ENCODE results near the gene ANGPTL8. TPM values are rescaled to one million over a fixed set of nuclear protein-coding genes. Genes with fewer than 3 reads are reported as not detected.

The ANGPTL8 gene
- total and polyA plus RNA-seq, 2 of the 13 experiments (the other 11 are each of a cell fraction or from before 2014, with no cell fraction given) = 27.3 to 243 TPM

DNA sequence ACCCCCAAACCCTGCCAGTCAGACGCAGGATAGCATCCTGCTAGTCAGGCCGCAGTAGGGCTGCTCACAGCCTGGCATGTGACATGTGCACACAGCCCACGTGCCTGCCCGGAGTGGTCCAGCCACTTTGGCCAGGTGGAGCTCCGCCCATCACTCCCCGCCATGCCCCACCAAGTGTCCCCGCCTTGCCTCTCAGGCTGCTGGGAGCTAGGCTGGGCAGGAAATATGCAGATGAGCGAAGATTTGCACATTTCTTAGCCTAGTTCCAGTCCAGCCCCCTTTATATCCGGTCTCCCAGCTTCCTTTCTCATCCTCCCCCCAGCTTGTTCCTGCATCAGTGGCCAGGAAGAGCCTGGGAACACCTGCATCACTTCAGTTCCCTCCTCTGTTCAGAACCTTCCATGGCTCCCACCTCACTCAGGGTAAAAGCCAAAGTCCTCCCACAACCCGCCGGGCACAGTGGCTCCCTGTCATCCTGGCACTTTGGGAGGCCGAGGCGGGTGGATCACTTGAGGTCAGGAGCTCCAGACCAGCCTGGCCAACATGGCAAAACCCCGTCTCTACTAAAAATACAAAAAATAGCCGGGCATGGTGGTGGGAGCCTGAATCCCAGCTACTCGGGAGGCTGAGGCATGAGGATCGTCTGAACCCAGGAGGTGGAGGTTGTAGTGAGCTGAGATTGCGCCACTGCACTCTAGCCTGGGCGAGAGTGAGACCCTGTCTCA lies 25.2 kb downstream of the ANGPTL8 start (continued):
- TF ChIP-seq, protein P1, sequence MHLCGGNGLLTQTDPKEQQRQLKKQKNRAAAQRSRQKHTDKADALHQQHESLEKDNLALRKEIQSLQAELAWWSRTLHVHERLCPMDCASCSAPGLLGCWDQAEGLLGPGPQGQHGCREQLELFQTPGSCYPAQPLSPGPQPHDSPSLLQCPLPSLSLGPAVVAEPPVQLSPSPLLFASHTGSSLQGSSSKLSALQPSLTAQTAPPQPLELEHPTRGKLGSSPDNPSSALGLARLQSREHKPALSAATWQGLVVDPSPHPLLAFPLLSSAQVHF (CRISPR knock-in tag; IDR thresholded peaks at IDR 0.05) = no peak
- TF ChIP-seq, protein P2, sequence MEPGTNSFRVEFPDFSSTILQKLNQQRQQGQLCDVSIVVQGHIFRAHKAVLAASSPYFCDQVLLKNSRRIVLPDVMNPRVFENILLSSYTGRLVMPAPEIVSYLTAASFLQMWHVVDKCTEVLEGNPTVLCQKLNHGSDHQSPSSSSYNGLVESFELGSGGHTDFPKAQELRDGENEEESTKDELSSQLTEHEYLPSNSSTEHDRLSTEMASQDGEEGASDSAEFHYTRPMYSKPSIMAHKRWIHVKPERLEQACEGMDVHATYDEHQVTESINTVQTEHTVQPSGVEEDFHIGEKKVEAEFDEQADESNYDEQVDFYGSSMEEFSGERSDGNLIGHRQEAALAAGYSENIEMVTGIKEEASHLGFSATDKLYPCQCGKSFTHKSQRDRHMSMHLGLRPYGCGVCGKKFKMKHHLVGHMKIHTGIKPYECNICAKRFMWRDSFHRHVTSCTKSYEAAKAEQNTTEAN (CRISPR knock-in tag; conservative IDR thresholded peaks at IDR 0.05) = 0 out of 2 replicates have a peak, but pooled peaks have one; percentile 30
- TF ChIP-seq, protein P3, sequence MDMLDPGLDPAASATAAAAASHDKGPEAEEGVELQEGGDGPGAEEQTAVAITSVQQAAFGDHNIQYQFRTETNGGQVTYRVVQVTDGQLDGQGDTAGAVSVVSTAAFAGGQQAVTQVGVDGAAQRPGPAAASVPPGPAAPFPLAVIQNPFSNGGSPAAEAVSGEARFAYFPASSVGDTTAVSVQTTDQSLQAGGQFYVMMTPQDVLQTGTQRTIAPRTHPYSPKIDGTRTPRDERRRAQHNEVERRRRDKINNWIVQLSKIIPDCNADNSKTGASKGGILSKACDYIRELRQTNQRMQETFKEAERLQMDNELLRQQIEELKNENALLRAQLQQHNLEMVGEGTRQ (IDR thresholded peaks at IDR 0.05; ENCODE audit: low read depth, low read length) = peak; percentile 45
- TF ChIP-seq, protein P3 (CRISPR knock-in tag; IDR thresholded peaks at IDR 0.05; ENCODE audit: borderline replicate concordance) = peak; percentile 34; the same call in 1 of the 2 replicates
- TF ChIP-seq, protein P4, sequence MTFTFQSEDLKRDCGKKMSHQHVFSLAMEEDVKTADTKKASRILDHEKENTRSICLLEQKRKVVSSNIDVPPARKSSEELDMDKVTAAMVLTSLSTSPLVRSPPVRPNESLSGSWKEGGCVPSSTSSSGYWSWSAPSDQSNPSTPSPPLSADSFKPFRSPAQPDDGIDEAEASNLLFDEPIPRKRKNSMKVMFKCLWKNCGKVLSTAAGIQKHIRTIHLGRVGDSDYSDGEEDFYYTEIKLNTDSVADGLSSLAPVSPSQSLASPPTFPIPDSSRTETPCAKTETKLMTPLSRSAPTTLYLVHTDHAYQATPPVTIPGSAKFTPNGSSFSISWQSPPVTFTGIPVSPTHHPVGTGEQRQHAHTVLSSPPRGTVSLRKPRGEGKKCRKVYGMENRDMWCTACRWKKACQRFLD (CRISPR knock-in tag; IDR thresholded peaks at IDR 0.05; ENCODE audit: borderline replicate concordance) = no peak
- TF ChIP-seq, protein P5, sequence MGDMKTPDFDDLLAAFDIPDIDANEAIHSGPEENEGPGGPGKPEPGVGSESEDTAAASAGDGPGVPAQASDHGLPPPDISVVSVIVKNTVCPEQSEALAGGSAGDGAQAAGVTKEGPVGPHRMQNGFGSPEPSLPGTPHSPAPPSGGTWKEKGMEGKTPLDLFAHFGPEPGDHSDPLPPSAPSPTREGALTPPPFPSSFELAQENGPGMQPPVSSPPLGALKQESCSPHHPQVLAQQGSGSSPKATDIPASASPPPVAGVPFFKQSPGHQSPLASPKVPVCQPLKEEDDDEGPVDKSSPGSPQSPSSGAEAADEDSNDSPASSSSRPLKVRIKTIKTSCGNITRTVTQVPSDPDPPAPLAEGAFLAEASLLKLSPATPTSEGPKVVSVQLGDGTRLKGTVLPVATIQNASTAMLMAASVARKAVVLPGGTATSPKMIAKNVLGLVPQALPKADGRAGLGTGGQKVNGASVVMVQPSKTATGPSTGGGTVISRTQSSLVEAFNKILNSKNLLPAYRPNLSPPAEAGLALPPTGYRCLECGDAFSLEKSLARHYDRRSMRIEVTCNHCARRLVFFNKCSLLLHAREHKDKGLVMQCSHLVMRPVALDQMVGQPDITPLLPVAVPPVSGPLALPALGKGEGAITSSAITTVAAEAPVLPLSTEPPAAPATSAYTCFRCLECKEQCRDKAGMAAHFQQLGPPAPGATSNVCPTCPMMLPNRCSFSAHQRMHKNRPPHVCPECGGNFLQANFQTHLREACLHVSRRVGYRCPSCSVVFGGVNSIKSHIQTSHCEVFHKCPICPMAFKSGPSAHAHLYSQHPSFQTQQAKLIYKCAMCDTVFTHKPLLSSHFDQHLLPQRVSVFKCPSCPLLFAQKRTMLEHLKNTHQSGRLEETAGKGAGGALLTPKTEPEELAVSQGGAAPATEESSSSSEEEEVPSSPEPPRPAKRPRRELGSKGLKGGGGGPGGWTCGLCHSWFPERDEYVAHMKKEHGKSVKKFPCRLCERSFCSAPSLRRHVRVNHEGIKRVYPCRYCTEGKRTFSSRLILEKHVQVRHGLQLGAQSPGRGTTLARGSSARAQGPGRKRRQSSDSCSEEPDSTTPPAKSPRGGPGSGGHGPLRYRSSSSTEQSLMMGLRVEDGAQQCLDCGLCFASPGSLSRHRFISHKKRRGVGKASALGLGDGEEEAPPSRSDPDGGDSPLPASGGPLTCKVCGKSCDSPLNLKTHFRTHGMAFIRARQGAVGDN (CRISPR knock-in tag; IDR thresholded peaks at IDR 0.05) = peak; percentile 93
- TF ChIP-seq, protein P6, sequence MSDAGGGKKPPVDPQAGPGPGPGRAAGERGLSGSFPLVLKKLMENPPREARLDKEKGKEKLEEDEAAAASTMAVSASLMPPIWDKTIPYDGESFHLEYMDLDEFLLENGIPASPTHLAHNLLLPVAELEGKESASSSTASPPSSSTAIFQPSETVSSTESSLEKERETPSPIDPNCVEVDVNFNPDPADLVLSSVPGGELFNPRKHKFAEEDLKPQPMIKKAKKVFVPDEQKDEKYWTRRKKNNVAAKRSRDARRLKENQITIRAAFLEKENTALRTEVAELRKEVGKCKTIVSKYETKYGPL (CRISPR knock-in tag; IDR thresholded peaks at IDR 0.05) = no peak
- TF ChIP-seq SNAPC2 (CRISPR knock-in tag; IDR thresholded peaks at IDR 0.05) (0 out of 2 replicates have a peak, but pooled peaks have one; percentile 72), MED1 (CRISPR knock-in tag; IDR thresholded peaks at IDR 0.05) (0 out of 2 replicates have a peak, but pooled peaks have one; percentile 21), ZNF33A (CRISPR knock-in tag; IDR thresholded peaks at IDR 0.05; ENCODE audit: borderline replicate concordance) (no peak), EED (CRISPR knock-in tag; IDR thresholded peaks at IDR 0.05) (no peak), POLR2AphosphoS5 (IDR thresholded peaks at IDR 0.05; ENCODE audit: low read depth, low read length) (no peak), ZNF780A (CRISPR knock-in tag; IDR thresholded peaks at IDR 0.05) (no peak), ZNF768 (CRISPR knock-in tag; IDR thresholded peaks at IDR 0.05) (no peak), ZC3H4 (CRISPR knock-in tag; IDR thresholded peaks at IDR 0.05; ENCODE audit: borderline replicate concordance) (no peak)
- TF ChIP-seq, protein P7, sequence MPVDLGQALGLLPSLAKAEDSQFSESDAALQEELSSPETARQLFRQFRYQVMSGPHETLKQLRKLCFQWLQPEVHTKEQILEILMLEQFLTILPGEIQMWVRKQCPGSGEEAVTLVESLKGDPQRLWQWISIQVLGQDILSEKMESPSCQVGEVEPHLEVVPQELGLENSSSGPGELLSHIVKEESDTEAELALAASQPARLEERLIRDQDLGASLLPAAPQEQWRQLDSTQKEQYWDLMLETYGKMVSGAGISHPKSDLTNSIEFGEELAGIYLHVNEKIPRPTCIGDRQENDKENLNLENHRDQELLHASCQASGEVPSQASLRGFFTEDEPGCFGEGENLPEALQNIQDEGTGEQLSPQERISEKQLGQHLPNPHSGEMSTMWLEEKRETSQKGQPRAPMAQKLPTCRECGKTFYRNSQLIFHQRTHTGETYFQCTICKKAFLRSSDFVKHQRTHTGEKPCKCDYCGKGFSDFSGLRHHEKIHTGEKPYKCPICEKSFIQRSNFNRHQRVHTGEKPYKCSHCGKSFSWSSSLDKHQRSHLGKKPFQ (CRISPR knock-in tag; IDR thresholded peaks at IDR 0.05; ENCODE audit: insufficient replicate concordance) = no peak

All from HepG2 (cell line).